Left cardiac atrium (tissue), 4 donors: ENCODE data around the gene DNAJB1. TPM values are rescaled to one million over a fixed set of nuclear protein-coding genes. Genes with fewer than 3 reads are reported as not detected.
A peak's percentile ranks its signal among the peaks of the same experiment; 100 is the strongest.
"Not testable (repeated sequence)": the region's sequence is repeated elsewhere in the genome, so short reads cannot be mapped to it uniquely, and the experiment has no call there.

ENCODE experiments used
- ATAC-seq, 2 donors: fragments of 200-7000 bp; cut with Tn5 transposase; one replicate each; pipeline ENCODE4 v1.9.1; 2020; ENCODE audit warnings: mild to moderate bottlenecking in 2 of 2, moderate library complexity in 2 of 2
- DNase-seq: peaks from one replicate; pipeline ENCODE4 v3.0.0-alpha.2; 2020
- intact Hi-C, 2 donors: fragments of 100-400 bp; cut with DNase I; formaldehyde crosslinking; loops; one replicate each; pipeline versions ENCODE4 v1.14.1 to v1.15.1; 2022 to 2023
- long read RNA-seq: library from polyadenylated mRNA; unstranded; transcript quantifications from one replicate; pipeline ENCODE4 v2.0.0, GENCODE V29; 2021
- total RNA-seq, 2 donors: library from RNA; stranded (reverse); fragmentation: NEBNext Ultra II Directional; extraction: Animal tissue kit (Norgen Biotek cat#: 25700); gene quantifications; one replicate each; pipeline ENCODE4 v1.2.1, GENCODE V29; 2021
- donor health status: DM: no; HTN: yes; CAD: no.
- donor health status: DM: no; HTN: yes; CAD: no; lungs with severe emphysema.
- donor health status: DM: yes; HTN: yes; CAD: no.
- donor health status: Dilated cardiomyopathy.

The DNAJB1 gene
- total RNA-seq = 10 to 100 TPM; 50.7 to 70.5 TPM
- long read RNA-seq, transcript DNAJB1-201 (3 exons, 2,264 nt) = major isoform, 171 of 179 reads
- long read RNA-seq, partial matches to known transcripts = 2 of 179 reads
- long read RNA-seq, other reads (novel, unspliced or antisense) = 6 of 179 reads

DNA sequence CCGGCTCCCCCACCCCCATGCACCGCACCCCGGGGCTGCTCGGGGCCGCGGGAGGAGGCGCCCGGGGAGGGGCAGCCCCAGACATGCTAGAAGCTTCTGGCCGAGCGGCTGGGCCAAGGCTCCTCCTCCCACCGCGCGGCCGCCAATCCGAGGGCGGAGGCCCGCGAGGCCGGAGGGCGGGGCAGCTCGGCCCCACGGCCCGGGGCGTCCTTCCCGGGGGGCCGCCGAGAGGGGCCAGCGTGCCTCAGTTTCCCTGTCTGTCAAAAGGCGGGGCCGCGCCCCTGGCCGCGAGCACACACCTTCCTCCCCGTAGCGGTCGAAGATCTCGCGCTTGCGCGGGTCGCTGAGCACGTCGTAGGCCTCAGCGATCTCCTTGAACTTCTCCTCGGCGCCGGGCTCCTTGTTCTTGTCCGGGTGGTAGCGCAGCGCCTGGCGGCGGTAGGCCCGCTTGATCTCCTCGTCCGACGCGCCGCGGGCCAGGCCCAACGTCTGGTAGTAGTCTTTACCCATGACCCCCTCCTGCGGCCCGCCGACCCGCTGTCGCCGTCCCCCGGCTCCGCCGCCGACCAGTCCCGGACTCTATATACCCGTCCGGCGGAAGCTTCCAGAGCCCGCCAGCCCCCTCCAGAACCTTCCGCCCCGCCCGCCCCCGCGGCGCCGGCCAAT, at the start of gene DNAJB1:
DNAJB1 (minus strand) TSS at position 558 of the 666 bp plus-strand sequence; CDS start at position 510, 48 bp downstream.
- DNase-seq (peak; percentile 85), ATAC-seq (peak; percentile 86 to 91)
- intact Hi-C loops = no loop called here

DNA sequence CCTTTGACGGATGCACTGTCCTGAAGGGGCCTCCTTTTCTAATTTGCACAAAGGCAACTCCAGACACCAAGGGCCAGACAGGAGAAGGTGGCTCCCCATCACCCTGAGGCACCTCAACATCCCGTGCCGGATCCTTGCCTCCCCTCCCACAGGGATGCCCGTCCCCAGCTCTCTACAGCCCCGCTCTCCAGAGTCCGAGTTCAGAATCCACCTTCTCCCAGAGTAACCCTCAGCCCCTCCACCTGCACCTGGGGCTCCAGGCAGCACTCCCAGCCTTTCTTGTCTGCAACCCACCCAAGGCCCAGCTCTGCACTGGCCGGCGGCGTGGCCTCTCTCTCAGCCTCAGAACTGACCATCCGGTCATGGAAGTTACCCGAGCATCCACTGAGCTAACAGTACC, 48.9 kb upstream of the DNAJB1 start:
- intact Hi-C loops = no loop called here
- no peak for ATAC-seq
- DNase-seq = no peak

DNA sequence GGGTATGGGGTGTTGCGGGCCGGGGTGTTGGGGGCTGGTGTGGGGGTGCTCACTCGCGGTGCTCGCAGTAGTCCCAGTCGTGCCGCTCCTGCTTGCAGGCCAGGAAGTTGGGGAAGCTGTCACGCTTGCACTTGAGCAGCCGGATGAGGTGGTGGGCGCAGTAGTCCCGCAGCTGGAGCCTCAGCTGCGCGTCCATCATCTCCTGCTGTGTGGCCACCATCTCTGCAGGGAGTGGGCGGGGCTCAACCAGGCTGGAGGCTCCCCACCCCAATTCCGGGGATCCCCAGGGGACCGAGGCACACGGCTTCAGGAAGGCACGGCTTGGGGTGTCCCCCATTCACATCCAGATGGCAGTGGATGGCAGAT, 48.5 kb upstream of the DNAJB1 start:
- ATAC-seq = no peak
- intact Hi-C loops = no loop called here
- no peak for DNase-seq

DNA sequence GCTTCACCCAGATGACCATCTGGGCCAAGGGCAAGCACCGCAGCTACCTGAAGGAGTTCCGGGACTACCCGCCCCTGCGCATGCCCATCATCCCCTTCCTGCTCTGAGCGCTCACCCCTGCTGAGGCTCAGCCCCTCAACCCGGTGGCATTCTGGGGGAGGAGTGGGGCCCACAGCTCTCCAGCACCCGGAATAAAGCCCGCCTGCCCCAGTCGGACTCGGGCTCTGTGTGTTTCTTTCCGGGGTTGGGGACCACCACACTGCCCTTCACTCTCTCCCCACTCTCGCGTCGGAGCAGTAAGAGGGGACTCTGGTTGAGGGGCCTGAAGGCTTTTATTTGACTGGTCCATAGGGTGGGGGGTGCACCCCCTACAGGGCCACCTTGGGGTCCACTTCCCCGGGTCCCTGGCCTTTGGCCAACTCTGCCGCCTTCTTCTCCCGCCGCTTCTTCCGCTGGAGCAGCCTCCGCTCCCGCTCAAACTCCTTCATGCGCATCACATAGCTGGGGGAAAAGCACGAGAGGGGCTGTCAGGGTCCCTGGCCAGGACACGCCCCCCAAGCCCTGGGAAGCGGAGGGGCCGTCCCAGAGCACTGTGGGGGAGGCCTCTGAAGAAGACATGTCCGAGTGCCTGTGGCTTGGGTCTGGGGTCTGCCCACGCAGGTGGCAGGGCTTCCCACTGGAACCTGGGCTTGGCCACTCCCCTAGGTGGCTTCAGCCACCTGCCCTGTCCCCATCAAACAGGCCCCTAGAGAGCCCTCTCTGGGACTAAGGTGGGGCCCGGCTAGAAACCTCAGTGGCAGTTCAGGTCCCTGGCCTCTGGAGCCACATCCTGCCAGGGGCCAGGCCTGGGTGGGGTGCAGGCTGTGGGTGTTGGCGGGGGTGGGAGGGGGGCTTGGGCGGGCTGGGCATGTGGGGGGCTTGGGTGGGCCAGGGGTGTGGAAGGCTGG, 47.8 kb upstream of the DNAJB1 start:
- DNase-seq = no peak
- intact Hi-C loops = no loop called here
- no peak for ATAC-seq

DNA sequence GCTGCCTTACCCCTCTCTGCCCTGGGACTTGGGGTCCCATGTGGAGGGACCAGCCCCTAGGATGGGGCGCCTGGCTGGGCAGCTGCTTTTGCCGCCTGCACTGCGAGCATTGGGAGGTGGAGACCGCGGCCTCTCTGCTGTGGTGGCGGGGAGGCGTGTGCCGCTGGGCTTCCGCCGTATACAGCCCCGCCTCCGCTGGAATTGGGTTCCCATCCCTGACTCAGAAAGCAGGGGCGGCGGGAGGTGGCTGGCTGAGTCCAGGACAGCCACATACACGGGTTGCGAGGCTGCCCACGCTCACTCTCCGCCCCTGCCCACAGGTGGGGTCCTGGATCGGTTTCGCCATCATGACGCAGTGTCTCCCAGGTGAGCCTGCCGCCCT, 47.1 kb upstream of the DNAJB1 start:
- ATAC-seq (no peak), DNase-seq (no peak)
- intact Hi-C loops = no loop called here

DNA sequence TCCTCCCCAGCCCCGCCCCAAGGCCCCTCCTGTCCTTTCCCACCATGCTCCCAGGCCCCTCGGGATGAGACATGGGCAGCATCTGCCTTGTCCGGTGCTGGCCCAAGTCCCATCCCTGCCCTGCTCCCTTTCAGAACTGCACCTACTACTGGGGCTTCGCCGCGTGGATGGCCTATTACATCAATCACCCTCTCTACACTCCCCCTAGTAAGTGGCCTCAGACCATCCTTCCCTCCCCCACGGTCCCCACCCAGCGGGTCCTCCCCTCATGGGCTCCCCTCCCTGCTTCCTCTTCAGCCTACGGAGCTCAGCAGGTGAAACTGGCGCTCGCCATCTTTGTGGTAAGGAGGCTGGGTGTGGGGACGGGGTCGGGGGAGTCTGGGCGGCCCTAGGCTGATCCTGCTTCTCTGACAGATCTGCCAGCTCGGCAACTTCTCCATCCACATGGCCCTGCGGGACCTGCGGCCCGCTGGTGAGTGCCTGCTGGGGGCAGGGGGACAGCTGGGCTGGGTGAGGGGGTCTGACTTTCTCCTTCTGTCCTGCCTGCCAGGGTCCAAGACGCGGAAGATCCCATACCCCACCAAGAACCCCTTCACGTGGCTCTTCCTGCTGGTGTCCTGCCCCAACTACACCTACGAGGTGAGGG, 46.6 kb upstream of the DNAJB1 start:
- ATAC-seq, DNase-seq, intact Hi-C loops: not testable (repeated sequence)

DNA sequence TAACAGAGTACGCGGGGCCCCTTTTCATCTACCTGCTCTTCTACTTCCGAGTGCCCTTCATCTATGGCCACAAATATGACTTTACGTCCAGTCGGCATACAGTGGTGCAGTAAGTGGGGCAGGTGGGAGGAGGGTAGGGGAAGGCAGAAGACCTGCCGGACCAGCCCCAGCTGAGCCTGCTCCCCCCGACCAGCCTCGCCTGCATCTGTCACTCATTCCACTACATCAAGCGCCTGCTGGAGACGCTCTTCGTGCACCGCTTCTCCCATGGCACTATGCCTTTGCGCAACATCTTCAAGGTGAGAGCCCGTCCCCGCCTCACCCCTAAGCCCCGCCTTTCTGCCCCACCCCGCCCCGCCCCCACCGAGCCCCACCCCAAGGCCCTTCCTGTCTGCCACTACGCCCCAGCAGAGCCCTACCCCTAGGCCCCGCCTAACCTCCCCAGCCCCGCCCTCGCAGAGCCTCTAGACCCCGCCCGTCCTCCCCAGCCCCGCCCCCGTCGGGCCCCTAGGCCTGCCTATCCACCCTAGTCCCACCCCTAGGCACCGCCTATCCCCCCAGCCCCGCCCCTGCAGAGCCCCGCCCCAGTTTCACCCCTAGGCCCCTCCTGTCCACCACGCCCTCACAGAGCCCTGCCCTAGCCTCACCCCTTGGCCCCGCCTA, 45.9 kb upstream of the DNAJB1 start:
- DNase-seq = no peak
- ATAC-seq = peak; percentile 13 to 31
- intact Hi-C loops = no loop called here

DNA sequence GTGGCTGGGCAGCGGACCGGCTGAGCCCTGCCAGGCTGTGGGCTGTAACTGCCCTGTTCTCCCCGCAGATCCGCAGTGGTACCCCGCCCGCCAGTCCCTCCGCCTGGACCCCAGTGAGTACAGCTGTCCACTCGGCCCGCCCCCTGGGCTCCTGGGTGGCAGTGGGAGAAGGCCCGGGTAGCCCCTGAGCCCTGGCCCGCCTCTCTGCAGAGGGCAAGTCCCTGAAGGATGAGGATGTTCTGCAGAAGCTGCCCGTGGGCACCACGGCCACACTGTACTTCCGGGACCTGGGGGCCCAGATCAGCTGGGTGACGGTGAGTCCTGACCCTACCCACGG, 45.4 kb upstream of the DNAJB1 start:
- intact Hi-C loops = no loop called here
- DNase-seq (no peak), ATAC-seq (no peak)

DNA sequence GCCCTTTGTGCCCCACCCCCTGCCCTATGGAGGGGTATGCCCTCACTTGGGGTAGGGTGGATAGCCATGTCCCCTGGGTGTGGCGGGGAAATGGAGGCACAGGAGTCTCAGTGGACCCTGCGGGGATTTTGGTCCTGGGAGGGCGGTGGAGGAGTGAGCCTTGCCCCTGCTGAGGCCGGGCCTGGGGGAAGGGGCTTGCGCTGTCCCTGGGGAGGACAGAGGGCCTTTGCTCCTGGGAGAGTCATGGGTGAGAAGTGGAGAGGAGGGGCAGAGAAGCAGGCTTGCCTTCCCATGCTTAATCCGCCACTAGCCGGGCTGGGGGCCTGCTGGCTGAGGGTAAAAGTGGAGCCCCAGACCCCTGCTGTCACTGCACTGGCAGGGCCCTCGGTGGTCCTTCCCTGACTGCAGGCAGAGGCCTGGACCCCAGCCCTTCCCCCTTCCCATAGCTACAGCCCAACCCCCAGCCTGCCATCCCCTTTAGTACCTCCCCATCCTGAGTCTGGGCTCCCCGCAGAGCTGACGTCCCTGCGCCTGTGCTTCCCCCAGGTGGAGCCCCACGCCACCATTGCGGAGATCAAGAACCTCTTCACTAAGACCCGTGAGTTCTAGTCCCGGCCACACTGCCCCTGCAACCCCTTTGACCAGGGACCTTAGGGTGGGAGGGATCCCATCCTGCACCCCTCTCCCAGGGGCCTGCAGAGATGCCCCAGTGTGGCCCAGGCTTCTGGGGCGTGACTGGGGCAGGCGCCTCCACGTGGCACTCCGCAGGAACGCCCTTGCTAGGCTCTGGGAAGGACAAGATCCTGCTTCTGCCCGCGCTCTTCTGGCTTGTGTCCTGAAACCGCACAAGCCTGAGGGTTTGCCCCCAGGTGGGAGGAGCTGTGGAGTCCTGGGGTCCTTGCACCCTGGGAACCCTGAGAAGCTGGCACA, 44.7 kb upstream of the DNAJB1 start:
- intact Hi-C loops = no loop called here
- peak in 1 of 2 donors; percentile 1 for ATAC-seq
- DNase-seq = no peak

DNA sequence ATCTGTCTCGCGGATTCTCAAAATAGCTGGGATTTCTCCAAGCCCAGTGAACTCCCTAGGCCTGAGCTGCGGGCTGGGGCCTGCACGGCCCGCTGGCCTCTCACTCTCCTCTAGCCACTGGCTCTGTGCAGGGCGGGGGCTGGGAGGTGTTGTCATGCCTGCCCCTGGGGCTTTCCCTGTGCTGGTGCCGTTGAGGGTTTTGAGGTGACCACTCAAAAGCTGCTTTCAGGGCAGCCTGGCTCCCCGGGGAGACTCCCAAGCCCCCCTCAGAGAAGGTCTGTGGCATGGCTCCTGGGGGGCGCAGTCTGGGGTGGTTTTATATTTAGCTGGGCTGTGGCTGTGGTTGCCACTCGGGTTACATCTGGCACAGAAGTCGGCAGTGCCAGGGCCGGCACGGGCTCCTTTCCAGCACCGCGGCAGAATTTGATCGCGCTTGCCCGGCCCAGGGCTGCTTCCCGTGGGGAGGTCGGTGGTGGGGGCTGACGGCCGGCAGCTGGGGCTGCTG, 43.7 kb upstream of the DNAJB1 start:
- no peak for DNase-seq
- ATAC-seq = peak; percentile 42 to 62
- intact Hi-C loops = no loop called here

DNA sequence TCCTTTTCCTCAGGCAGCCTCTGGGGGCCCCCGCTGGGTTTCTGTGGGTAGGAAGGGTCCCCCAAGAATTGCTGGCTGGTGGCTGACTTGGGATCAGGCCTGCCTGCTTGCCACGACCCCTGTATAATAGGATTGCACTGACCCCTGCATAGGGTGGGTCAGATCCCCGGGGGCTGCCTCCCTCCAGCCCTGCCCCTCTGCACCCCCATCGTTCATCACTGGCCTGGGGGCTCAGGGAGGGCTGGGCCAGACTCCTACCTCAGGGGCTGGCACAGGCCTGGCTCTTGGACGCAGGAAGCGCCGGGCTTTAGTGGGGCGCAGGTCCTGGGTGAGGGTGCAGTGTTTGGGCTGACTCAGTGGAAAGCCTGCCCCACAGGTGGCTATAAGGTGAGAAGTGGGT, 43.1 kb upstream of the DNAJB1 start:
- ATAC-seq (no peak), DNase-seq (no peak)
- intact Hi-C loops = no loop called here

DNA sequence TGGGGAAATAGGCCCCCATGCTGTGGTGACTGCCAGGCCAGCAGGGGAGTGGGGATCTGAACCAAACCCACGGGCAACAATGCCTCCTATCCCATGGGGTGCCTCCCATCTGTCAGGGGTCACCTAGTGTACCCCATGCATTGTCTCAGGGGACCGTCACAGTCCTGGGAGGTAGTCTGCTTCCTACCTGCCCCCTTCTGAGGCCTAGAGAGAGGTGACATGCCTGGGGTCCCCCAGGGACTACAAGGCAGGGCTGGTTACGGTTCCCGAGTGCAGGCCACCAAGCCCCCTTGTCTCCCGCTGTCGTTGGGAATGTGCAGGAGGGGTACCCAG, 42.5 kb upstream of the DNAJB1 start:
- intact Hi-C loops = no loop called here
- ATAC-seq (no peak), DNase-seq (no peak)

DNA sequence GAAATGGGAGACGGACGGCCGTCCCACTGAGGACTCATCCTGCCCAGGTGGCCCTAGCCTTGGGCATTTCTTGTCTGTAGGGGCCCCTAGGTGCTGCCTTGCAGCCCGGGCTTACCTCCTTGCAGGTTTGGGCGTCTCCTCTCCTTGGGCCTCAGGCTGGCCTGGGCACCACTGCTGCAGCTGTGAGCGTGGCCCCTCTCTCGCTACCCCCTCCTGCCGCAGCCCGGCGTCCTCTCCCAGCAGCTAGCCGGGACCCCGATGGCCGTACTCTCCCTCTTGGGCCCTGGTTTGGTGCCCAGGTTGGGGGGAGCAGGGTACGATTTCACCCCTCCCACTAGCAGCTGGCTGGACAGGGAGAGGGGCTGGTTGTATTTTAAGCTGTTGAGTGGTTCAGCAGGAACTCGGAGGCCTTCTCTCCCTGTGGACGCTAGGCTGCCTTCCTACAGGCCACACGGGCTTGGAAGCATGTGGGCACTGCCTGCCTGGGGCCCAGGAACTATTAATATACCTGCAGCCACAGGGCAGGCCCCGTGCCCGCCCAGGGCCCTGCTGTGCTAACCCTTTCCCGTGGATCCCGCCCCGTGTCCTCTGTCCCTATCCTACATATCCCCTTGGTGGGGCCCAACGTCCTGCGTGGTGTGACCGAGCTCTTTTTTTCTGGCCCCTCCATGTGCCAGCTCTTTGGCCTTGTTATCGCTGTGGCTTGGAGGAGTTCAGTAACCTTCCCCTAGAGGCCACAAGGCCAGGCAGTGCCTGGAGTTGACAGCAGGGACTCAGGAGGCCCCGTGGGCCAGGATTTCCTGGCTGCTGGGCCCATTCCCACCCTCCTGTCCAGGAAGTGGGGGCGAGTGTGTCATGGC, 41.9 kb upstream of the DNAJB1 start:
- ATAC-seq (peak; percentile 19 to 48), DNase-seq (peak; percentile 51)
- intact Hi-C loops = no loop called here

DNA sequence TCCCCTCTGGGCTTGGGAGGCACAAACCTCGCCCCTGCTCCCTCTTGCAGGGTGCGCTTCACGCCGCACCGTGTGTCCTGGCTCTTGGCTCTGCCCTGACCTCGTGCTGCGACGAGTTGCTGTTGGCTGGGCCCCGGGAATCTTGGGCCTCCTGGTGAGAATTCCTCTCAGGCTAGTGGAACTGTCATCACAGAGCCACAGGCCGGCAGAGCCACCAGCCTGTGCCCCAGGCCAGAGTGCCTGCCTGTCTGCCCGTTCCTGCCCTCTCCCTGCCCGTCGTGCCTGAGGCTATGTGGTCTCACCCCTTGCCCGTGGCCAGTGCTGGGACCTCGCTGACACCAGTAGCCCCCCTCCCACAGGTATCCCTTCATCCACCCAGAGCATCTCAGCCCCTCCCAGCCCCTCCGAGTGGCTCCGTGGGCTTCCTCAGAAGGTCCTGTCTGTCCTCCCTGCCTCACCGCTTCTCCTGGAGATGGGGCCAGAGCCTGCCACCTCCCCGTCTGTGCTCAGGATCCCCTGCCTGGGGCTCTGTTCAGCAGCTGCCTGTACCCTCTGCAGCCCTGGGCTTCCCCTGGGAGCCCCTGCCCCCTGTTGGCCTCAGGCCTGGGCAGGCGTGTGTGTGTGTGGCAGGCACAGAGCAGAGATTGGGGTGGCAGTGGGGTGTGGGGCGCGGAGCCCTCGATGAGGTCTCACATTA, 40.3 kb upstream of the DNAJB1 start:
- intact Hi-C loops = no loop called here

DNA sequence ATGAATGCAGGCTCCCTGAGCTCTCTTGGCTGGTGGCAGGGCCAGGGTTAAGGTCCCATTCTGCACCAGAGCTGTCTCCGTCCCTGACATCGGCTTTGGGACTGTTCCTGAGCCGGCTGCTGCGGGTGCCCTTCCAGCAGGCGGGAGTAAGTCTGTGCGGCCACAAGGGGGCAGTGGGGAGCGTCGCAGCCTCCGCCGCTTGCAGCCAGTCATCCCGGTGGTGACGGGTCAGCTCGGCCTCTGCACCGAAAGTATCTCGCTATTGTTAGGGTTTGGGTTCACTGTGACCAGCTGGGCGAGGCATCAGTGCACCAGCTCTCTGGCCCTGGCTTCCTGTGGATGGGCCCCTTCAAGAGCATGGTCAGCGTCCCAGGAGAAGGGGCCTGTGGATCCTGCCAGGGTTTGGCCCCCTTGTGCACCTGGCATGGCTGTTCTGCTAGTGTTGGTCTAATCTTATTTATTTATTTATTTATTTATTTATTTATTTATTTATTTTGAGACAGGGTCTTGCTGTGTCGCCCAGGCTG, 38.5 kb upstream of the DNAJB1 start:
- ATAC-seq (peak; percentile 59 to 75), DNase-seq (peak; percentile 80)
- intact Hi-C loops = no loop called here

More for the DNA sequence above, 40.3 kb upstream of the DNAJB1 start:
- no peak for DNase-seq
- ATAC-seq = no peak

DNA sequence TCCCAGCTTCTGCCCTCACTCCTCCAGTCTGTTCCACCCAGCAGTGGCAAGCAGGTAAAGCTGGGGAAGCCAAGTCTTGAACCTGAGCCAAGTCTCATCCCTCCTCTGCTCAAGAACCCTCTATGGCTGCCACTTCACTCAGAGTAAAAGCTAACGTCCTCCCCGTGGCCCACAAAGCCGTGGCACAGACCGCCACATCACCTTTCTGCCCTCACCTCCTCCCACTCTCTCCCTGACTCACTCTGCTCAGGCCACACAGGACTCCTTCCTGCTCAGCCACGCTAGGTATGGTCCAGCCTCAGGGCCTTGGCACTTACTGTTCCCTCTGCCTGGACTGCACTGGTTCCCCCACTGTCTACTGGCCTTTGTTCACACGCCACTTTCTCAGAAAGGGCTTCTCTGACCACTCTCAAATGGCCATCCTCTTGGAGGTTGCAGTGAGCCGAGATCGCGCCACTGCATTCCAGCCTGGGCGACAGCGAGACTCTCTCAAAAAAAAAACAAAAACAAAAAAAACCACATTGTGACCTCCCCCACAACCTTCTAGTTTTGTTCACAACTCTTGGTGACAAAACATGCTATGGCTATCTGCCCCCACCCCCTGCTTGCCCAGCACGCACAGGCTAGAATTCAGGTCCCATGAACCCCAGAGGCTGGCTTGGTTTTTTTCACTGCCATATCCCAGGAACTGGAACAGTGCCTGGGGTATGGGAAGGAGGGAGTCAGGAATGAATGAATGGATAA, 37.9 kb upstream of the DNAJB1 start:
- no peak for DNase-seq
- intact Hi-C loops = no loop called here

More for the DNA sequence above, 37.9 kb upstream of the DNAJB1 start:
- ATAC-seq = no peak
